NCI-H1417 treated with DMSO at 0.1 percent for 48 hours (cell line): Measurements from ENCODE around the gene CRACDL.

Experiments
- DNase-seq: peaks from one replicate; lab custom pipeline; 2025; lab: John Stamatoyannopoulos, UW

The CRACDL gene

GRCh38 chr2:98801921-98802321 lies 134.1 kb downstream of the CRACDL start:
- no peak for DNase-seq

DNA sequence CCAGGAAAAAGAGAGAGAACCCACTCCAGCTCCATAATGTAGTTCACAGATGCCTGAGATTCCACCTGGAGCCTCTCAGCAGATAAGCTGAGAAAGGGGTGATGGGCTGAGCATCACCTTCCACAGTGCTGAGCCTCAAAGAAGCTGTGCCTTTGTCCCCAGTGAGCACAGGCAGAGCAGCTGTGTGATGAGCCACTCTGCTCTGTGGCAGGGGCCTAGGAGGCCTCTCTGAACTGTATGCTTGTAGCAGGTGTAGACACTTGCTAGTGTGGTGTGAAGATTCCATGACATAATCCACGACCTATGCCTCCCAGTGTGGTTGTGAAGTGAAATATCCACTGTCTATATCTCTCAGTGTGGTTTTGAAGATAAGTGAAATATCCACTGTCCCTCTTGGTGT lies 134.7 kb downstream of the CRACDL start:
- DNase-seq: no peak

DNA sequence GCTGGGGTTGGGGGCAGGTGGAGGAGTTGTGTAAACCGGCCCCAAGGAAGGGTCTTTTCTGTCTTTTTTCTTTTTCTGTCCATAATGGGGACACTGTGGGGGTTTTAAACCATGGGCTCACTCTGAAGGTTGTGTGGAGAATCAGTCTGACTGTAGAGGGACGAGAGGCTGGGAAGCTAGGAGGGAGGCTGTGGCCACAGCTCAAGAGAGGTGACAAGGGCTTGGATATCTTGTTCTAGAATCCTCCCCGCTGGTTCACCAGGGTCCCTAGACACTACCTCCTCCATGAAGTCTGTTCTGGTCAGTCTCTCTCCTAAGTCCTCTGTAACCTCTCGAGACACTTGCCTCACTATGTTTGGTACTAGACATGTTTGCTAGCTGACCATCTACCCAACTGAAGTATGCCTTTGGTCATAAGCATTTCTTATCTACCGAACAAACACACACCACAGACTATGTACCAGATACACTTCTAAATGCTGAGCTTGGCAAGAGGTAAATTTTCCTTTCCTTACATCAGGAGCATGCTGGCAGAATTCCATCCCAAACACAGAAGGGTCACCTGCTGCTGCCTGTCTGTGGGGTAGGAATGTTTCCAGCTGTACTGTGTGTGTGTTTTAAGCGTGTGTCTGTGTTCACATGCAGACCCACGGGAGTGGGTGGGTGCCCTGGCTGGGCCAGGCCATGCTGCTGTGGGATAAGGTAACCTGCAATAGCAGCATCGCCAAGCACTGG lies 135.5 kb downstream of the CRACDL start:
- no peak for DNase-seq

GRCh38 chr2:98799375-98800329 lies 136.4 kb downstream of the CRACDL start:
- no peak for DNase-seq

- DNase-seq: no peak
These were observed 139.1 kb downstream of the CRACDL start for GRCh38 chr2:98796775-98797544.

- no peak for DNase-seq
These were observed 139.9 kb downstream of the CRACDL start for GRCh38 chr2:98795891-98796676.

- DNase-seq: no peak
These were observed 141.9 kb downstream of the CRACDL start for GRCh38 chr2:98793897-98794830.

GRCh38 chr2:98793275-98793674 lies 142.8 kb downstream of the CRACDL start:
- no peak for DNase-seq

GRCh38 chr2:98790221-98790620 lies 145.8 kb downstream of the CRACDL start:
- DNase-seq: no peak

DNA sequence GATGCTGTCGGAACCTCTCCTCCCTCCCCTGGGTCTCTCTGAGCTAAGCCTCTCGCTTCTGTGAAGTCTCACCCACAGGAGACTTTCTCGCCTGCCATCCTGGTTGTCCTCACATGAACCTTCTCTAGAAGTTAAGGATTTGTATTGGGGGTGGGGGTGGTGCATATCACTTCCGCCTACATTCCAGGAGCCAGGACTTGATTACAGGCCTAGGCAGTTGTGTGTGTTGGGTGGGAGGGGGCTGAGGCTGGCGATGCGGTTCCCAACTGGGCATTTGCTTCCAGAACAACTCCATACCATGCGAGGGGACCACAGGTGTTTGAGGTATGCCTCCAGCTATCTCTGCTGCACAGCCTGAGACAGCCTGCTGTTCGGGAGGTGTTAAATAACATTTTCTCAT lies 148.3 kb downstream of the CRACDL start:
- no peak for DNase-seq

GRCh38 chr2:98786179-98786578 lies 149.8 kb downstream of the CRACDL start:
- no peak for DNase-seq

DNA sequence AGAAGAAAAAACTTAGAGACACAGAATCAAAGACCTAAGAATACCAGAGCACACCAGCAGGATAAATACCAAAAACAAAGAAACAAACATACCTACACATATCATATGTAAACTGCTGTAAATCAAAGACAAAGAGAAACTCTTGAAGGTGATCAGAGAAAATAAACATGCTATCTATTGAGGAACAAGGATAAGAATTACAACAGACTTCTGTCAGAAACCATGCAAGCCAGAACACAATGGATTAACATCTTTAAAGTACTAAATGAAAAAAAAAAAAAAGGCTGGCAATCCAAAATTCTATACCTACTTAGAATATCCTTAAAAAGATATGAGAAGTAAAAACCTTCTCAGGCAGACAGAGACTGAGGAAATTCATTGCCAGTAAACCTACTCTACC lies 153.5 kb downstream of the CRACDL start:
- no peak for DNase-seq

GRCh38 chr2:98781822-98782221 lies 154.2 kb downstream of the CRACDL start:
- no peak for DNase-seq

DNA sequence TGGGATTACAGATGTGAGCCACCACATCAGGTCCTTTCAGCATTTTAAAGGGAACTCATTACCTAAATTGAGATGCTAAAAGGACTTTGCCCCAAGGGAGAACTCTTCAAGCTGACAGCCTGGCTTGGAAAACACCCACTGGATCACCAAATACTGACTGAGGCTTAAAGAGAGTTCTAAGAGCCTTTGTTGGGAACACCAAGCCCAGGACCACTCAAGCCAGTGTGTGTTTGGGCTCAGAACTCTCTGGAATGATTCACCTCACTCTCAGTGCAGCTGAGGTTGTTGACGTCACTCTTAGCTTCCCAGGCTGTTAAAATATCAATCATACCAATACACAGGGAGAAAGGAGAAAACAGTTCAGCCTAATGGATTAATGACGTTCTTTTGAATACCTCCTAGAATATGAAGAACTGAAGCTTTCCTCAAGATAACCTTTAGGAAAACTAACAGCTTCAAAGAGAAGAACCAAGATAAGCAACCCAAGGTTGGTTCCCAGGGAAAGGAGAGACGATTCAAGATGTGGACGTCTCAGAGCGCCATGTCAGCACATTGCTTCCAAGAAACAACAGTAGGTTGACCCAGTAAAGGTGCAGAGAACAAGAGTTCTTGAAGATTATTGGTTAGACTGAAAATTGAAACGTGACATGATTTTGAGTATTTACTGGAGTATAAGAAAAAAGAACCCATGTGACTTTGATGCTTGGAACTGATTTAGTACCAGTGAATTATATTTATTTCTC lies 157.1 kb downstream of the CRACDL start:
- DNase-seq: no peak

- DNase-seq: no peak
These were observed 157.9 kb downstream of the CRACDL start for GRCh38 chr2:98778151-98778550.

GRCh38 chr2:98777710-98778109 lies 158.3 kb downstream of the CRACDL start:
- no peak for DNase-seq

- no peak for DNase-seq
These were observed 158.9 kb downstream of the CRACDL start for GRCh38 chr2:98777076-98777475.

- no peak for DNase-seq
These were observed 159.9 kb downstream of the CRACDL start for GRCh38 chr2:98776136-98776535.

DNA sequence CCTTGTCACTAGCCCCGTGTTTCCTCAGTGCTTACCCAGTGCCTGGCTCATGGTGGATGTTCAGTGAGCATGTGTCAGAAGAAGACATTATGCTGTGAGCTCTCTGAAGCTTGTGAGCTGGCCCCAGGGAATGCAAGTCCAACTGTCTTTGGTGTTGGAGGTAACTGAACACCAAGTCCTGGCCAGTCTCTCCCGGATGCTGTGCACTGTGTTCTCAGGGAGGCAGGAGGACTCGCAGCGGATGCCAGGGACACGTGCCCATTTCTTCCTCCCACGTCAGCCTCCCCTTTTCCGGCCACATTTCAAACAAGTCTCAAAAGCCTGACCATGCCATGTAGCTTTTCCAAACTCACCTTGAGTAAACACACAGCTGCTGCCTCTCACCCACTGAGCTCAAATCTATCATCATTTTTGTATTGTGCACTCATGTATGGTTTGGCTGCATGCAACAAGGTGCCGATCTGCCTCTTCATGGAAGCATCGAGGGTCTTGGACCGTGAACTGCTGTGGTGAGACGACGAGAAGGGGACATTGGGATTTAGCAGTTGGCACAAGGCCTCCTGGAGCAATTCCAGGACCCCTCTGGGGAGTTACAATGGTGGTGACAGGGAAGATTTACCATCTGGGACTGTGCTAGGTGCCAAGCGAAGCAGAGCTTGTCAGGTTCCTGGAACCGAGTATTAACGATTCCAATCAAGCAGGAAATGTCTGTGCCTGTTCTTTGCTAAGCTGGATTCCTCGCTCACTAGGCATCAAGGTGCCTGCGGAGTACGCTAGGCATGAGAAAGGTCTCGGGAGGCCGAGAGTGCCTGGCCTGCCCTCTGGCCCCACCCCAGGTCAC lies 160.7 kb downstream of the CRACDL start:
- DNase-seq: no peak
